ENCODE data around the gene CIDEB. TPM values are rescaled to one million over a fixed set of nuclear protein-coding genes. Genes with fewer than 3 reads are reported as not detected.

Gene CIDEB
- total RNA-seq, 1 experiment from 2014 or later = 0.22 TPM

DNA sequence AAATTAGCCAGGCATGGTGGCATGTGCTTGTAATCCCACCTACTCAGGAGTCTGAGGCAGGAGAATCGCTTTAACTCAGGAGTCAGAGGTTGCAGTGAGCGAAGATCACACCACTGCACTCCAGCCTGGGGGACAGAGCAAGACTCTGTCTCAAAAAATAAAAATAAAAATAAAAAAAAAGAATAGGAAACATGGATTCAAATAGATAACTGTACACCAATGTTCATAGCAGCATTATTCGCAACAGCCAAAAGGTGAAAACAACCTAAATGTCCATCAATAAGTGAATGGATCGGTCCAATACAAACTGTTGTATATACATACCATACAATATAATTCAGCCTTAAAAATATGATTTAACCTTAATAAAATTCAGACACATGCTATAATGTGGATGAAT is 35.1 kb upstream of the CIDEB start:
- no peak overlapping the region for H2AFZ ChIP-seq (ENCODE audit: low read depth, low read length, poor library complexity, severe bottlenecking)
- no peak for ATAC-seq
- H3K9ac ChIP-seq (ENCODE audit: low read length) = no peak overlapping the region
- H3K27me3 ChIP-seq (ENCODE audit: insufficient read depth, low read length) = no peaks in the 10 kb centered on the region
- TF ChIP-seq, protein P1, sequence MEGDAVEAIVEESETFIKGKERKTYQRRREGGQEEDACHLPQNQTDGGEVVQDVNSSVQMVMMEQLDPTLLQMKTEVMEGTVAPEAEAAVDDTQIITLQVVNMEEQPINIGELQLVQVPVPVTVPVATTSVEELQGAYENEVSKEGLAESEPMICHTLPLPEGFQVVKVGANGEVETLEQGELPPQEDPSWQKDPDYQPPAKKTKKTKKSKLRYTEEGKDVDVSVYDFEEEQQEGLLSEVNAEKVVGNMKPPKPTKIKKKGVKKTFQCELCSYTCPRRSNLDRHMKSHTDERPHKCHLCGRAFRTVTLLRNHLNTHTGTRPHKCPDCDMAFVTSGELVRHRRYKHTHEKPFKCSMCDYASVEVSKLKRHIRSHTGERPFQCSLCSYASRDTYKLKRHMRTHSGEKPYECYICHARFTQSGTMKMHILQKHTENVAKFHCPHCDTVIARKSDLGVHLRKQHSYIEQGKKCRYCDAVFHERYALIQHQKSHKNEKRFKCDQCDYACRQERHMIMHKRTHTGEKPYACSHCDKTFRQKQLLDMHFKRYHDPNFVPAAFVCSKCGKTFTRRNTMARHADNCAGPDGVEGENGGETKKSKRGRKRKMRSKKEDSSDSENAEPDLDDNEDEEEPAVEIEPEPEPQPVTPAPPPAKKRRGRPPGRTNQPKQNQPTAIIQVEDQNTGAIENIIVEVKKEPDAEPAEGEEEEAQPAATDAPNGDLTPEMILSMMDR (IDR thresholded peaks at IDR 0.05 in 2 of 3, conservative IDR thresholded peaks at IDR 0.05 in 1 of 3; ENCODE audit: borderline replicate concordance in 1 of 3, insufficient read depth in 1 of 3, low read depth in 2 of 3, low read length in 2 of 3) = no peak
- TF ChIP-seq FOSL1 (IDR thresholded peaks at IDR 0.05; ENCODE audit: low read depth) (no peak), CEBPB (IDR thresholded peaks at IDR 0.05; ENCODE audit: low read depth) (no peak), TCF7L2 (IDR thresholded peaks at IDR 0.05; ENCODE audit: borderline replicate concordance, extremely low read depth, insufficient read depth, insufficient read length) (no peak), YY1 (IDR thresholded peaks at IDR 0.05; ENCODE audit: extremely low read depth, insufficient replicate concordance, low read depth, low read length) (no peak), SRF (IDR thresholded peaks at IDR 0.05; ENCODE audit: low read depth) (no peak), EZH2 (IDR thresholded peaks at IDR 0.05) (no peak), POLR2AphosphoS5 (IDR thresholded peaks at IDR 0.05; ENCODE audit: low read depth, low read length) (no peak), ZFX (IDR thresholded peaks at IDR 0.05) (no peak), SP1 (IDR thresholded peaks at IDR 0.05; ENCODE audit: low read depth) (no peak)
- TF ChIP-seq, protein P2, sequence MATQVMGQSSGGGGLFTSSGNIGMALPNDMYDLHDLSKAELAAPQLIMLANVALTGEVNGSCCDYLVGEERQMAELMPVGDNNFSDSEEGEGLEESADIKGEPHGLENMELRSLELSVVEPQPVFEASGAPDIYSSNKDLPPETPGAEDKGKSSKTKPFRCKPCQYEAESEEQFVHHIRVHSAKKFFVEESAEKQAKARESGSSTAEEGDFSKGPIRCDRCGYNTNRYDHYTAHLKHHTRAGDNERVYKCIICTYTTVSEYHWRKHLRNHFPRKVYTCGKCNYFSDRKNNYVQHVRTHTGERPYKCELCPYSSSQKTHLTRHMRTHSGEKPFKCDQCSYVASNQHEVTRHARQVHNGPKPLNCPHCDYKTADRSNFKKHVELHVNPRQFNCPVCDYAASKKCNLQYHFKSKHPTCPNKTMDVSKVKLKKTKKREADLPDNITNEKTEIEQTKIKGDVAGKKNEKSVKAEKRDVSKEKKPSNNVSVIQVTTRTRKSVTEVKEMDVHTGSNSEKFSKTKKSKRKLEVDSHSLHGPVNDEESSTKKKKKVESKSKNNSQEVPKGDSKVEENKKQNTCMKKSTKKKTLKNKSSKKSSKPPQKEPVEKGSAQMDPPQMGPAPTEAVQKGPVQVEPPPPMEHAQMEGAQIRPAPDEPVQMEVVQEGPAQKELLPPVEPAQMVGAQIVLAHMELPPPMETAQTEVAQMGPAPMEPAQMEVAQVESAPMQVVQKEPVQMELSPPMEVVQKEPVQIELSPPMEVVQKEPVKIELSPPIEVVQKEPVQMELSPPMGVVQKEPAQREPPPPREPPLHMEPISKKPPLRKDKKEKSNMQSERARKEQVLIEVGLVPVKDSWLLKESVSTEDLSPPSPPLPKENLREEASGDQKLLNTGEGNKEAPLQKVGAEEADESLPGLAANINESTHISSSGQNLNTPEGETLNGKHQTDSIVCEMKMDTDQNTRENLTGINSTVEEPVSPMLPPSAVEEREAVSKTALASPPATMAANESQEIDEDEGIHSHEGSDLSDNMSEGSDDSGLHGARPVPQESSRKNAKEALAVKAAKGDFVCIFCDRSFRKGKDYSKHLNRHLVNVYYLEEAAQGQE (IDR thresholded peaks at IDR 0.05; ENCODE audit: low read depth) = no peak
- TF ChIP-seq, protein P3, sequence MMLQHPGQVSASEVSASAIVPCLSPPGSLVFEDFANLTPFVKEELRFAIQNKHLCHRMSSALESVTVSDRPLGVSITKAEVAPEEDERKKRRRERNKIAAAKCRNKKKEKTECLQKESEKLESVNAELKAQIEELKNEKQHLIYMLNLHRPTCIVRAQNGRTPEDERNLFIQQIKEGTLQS (IDR thresholded peaks at IDR 0.05) = no peak
- TF ChIP-seq, protein P4, sequence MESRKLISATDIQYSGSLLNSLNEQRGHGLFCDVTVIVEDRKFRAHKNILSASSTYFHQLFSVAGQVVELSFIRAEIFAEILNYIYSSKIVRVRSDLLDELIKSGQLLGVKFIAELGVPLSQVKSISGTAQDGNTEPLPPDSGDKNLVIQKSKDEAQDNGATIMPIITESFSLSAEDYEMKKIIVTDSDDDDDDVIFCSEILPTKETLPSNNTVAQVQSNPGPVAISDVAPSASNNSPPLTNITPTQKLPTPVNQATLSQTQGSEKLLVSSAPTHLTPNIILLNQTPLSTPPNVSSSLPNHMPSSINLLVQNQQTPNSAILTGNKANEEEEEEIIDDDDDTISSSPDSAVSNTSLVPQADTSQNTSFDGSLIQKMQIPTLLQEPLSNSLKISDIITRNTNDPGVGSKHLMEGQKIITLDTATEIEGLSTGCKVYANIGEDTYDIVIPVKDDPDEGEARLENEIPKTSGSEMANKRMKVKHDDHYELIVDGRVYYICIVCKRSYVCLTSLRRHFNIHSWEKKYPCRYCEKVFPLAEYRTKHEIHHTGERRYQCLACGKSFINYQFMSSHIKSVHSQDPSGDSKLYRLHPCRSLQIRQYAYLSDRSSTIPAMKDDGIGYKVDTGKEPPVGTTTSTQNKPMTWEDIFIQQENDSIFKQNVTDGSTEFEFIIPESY (IDR thresholded peaks at IDR 0.05; ENCODE audit: extremely low read depth, insufficient replicate concordance, low read length) = no peak
- no peaks in the 10 kb centered on the region for H3K9me2 ChIP-seq (ENCODE audit: insufficient read depth)
- no peaks in the 10 kb centered on the region for H3K4me1 ChIP-seq (ENCODE audit: control insufficient read depth in 1 of 2, insufficient read depth in 2 of 2, low read length in 2 of 2)
- no peaks in the 10 kb centered on the region for H4K20me1 ChIP-seq (ENCODE audit: insufficient read depth)
- CTCF ChIA-PET = no interaction called here
- POLR2A ChIA-PET = no interaction called here
- RAD21 ChIA-PET (ENCODE audit: low non-redundant PET in 1 of 2, low total read pairs in 2 of 2, uncharacterized antibody in 2 of 2, unreplicated experiment in 2 of 2) = no interaction called here
- H3K4me2 ChIP-seq (ENCODE audit: low read length) = no peak overlapping the region
- BruUV-seq (replicated peaks) = no TSS peak
- intact Hi-C loops (cut with micrococcal nuclease) = no loop called here
- no peaks in the 10 kb centered on the region for H3K36me3 ChIP-seq (ENCODE audit: control insufficient read depth in 1 of 2, insufficient read depth in 2 of 2, low read length in 2 of 2)
- no peak for DNase-seq (ENCODE audit: low read depth, low spot score)
- no peaks in the 10 kb centered on the region for H3K9me3 ChIP-seq (ENCODE audit: control insufficient read depth in 1 of 2, insufficient read depth in 1 of 2, low read depth in 1 of 2, low read length in 2 of 2)
- H3K4me3 ChIP-seq (replicated peaks in 1 of 2; ENCODE audit: low read depth in 1 of 2, low read length in 2 of 2) = no peak overlapping the region
- H3K79me2 ChIP-seq (ENCODE audit: insufficient read depth, low read length) = no peaks in the 10 kb centered on the region
- no peak overlapping the region for H3K27ac ChIP-seq (ENCODE audit: low read depth, low read length)

Measured in HCT116 (cell line).